Measurements from ENCODE around the gene GLRB.

Gene GLRB

GRCh38 chr4:157079441-157079840 lies 3.5 kb downstream of the GLRB start:
- in situ Hi-C loops (cut with MboI; ENCODE audit: low sequenced_read_pairs, unreplicated experiment): no loop called here
- DNase-seq (ENCODE audit: low spot score): no peak
- no peak for TF ChIP-seq CTCF (IDR thresholded peaks at IDR 0.05; ENCODE audit: borderline replicate concordance, control extremely low read depth, extremely low read depth, insufficient read depth, missing control alignments)

GRCh38 chr4:157080605-157081004 lies 4.7 kb downstream of the GLRB start:
- TF ChIP-seq CTCF (IDR thresholded peaks at IDR 0.05; ENCODE audit: borderline replicate concordance, control extremely low read depth, extremely low read depth, insufficient read depth, missing control alignments): no peak
- DNase-seq (ENCODE audit: low spot score): no peak
- in situ Hi-C loops (cut with MboI; ENCODE audit: low sequenced_read_pairs, unreplicated experiment): no loop called here

GRCh38 chr4:157095716-157096115 lies 19.8 kb downstream of the GLRB start:
- DNase-seq (ENCODE audit: low spot score): no peak
- in situ Hi-C loops (cut with MboI; ENCODE audit: low sequenced_read_pairs, unreplicated experiment): no loop called here
- TF ChIP-seq CTCF (IDR thresholded peaks at IDR 0.05; ENCODE audit: borderline replicate concordance, control extremely low read depth, extremely low read depth, insufficient read depth, missing control alignments): no peak

- no peak for TF ChIP-seq CTCF (IDR thresholded peaks at IDR 0.05; ENCODE audit: borderline replicate concordance, control extremely low read depth, extremely low read depth, insufficient read depth, missing control alignments)
- no peak for DNase-seq (ENCODE audit: low spot score)
- in situ Hi-C loops (cut with MboI; ENCODE audit: low sequenced_read_pairs, unreplicated experiment): no loop called here
These were observed 20.5 kb downstream of the GLRB start for GRCh38 chr4:157096439-157096838.

GRCh38 chr4:157099506-157099905 lies 23.6 kb downstream of the GLRB start:
- TF ChIP-seq CTCF (IDR thresholded peaks at IDR 0.05; ENCODE audit: borderline replicate concordance, control extremely low read depth, extremely low read depth, insufficient read depth, missing control alignments): no peak
- DNase-seq (ENCODE audit: low spot score): no peak
- in situ Hi-C loops (cut with MboI; ENCODE audit: low sequenced_read_pairs, unreplicated experiment): no loop called here

- in situ Hi-C loops (cut with MboI; ENCODE audit: low sequenced_read_pairs, unreplicated experiment): no loop called here
- TF ChIP-seq CTCF (IDR thresholded peaks at IDR 0.05; ENCODE audit: borderline replicate concordance, control extremely low read depth, extremely low read depth, insufficient read depth, missing control alignments): no peak
- no peak for DNase-seq (ENCODE audit: low spot score)
These were observed 28.6 kb downstream of the GLRB start for GRCh38 chr4:157104541-157104940.

GRCh38 chr4:157114671-157115070 lies 38.7 kb downstream of the GLRB start:
- in situ Hi-C loops (cut with MboI; ENCODE audit: low sequenced_read_pairs, unreplicated experiment): no loop called here
- TF ChIP-seq CTCF (IDR thresholded peaks at IDR 0.05; ENCODE audit: borderline replicate concordance, control extremely low read depth, extremely low read depth, insufficient read depth, missing control alignments): no peak
- DNase-seq (ENCODE audit: low spot score): no peak

Data from GM13976 (cell line).